Stimulated activated CD4-positive, alpha-beta T cell treated with anti-CD3 and anti-CD28 coated beads, Interleukin-4, amount 100 ng/mL, for 1 hour (primary cell): Measurements from ENCODE around the gene BLOC1S3.
"Not testable (repeated sequence)": the region's sequence is repeated elsewhere in the genome, so short reads cannot be mapped to it uniquely, and the experiment has no call there.

Source experiments
- DNase-seq: peaks from one replicate; pipeline ENCODE4 v3.0.0-alpha.2; 2020

Gene BLOC1S3

GRCh38 chr19:45186509-45187334, 8.1 kb downstream of the BLOC1S3 start:
- no peak for DNase-seq

- no peak for DNase-seq
Observed at GRCh38 chr19:45187421-45188100, 9.0 kb downstream of the BLOC1S3 start.

- DNase-seq: no peak
Observed at GRCh38 chr19:45189971-45190370, 11.4 kb downstream of the BLOC1S3 start.

- no peak for DNase-seq
Observed at GRCh38 chr19:45191375-45191774, 12.8 kb downstream of the BLOC1S3 start.

- DNase-seq: no peak
Observed at GRCh38 chr19:45195764-45196163, 17.2 kb downstream of the BLOC1S3 start.

- no peak for DNase-seq
Observed at GRCh38 chr19:45200568-45200967, 22.0 kb downstream of the BLOC1S3 start.

GRCh38 chr19:45202637-45203036, 24.1 kb downstream of the BLOC1S3 start:
- DNase-seq: no peak

GRCh38 chr19:45205810-45206209, 27.2 kb downstream of the BLOC1S3 start:
- no peak for DNase-seq

GRCh38 chr19:45206328-45206727, 27.7 kb downstream of the BLOC1S3 start:
- DNase-seq: no peak

- DNase-seq: no peak
Observed at GRCh38 chr19:45211751-45212381, 33.3 kb downstream of the BLOC1S3 start.

- DNase-seq: no peak
Observed at GRCh38 chr19:45213031-45213430, 34.4 kb downstream of the BLOC1S3 start.

GRCh38 chr19:45215391-45216191, 37.0 kb downstream of the BLOC1S3 start:
- no peak for DNase-seq

- no peak for DNase-seq
Observed at GRCh38 chr19:45216667-45217066, 38.1 kb downstream of the BLOC1S3 start.

GRCh38 chr19:45217193-45217956, 38.8 kb downstream of the BLOC1S3 start:
- no peak for DNase-seq

GRCh38 chr19:45217957-45218334, 39.4 kb downstream of the BLOC1S3 start:
- DNase-seq: no peak

GRCh38 chr19:45218426-45218825, 39.8 kb downstream of the BLOC1S3 start:
- no peak for DNase-seq

- no peak for DNase-seq
Observed at GRCh38 chr19:45218911-45219743, 40.5 kb downstream of the BLOC1S3 start.

GRCh38 chr19:45222724-45223123, 44.1 kb downstream of the BLOC1S3 start:
- DNase-seq: no peak

GRCh38 chr19:45223879-45224278, 45.3 kb downstream of the BLOC1S3 start:
- DNase-seq: no peak

GRCh38 chr19:45224645-45225044, 46.1 kb downstream of the BLOC1S3 start:
- no peak for DNase-seq

- DNase-seq: not testable (repeated sequence)
Observed at GRCh38 chr19:45229056-45229455, 50.5 kb downstream of the BLOC1S3 start.
